WTC11 (cell line): ENCODE measurements around the gene BTBD9.

Experiments
- CREB1 ChIP-seq: sonication (generic); formaldehyde crosslinking; IDR thresholded peaks from 2 replicates; pipeline ENCODE4 v1.8.0; 2023; ENCODE audit warnings: mild to moderate bottlenecking, missing genetic modification reagents
- CTCF ChIP-seq: fragments of 200-600 bp; IDR thresholded peaks from 2 replicates; pipeline ENCODE4 v1.8.0; 2022; ENCODE audit warnings: antibody characterized with exemption
- FOXP1 ChIP-seq: sonication (generic); formaldehyde crosslinking; IDR thresholded peaks from 2 replicates; pipeline ENCODE4 v1.8.0; 2022; ENCODE audit warnings: missing genetic modification reagents, mild to moderate bottlenecking, moderate library complexity, borderline replicate concordance
- IRF2 ChIP-seq: sonication (generic); formaldehyde crosslinking; IDR thresholded peaks from 2 replicates; pipeline ENCODE4 v1.8.0; 2022; ENCODE audit warnings: low read depth, missing genetic modification reagents, borderline replicate concordance
- NR1H2 ChIP-seq: sonication (generic); formaldehyde crosslinking; IDR thresholded peaks from 2 replicates; pipeline ENCODE4 v1.9.0; 2021; ENCODE audit warnings: mild to moderate bottlenecking, moderate library complexity, missing genetic modification reagents
- SMAD3 ChIP-seq: sonication (generic); formaldehyde crosslinking; IDR thresholded peaks from 2 replicates; pipeline ENCODE4 v1.8.0; 2022; ENCODE audit warnings: missing genetic modification reagents, mild to moderate bottlenecking, borderline replicate concordance
- TF ChIP-seq, protein P1 (sequence below): sonication (generic); formaldehyde crosslinking; IDR thresholded peaks from 2 replicates; pipeline ENCODE4 v1.8.1; 2023; ENCODE audit warnings: mild to moderate bottlenecking, missing genetic modification reagents, moderate library complexity
- TF ChIP-seq, protein P2 (sequence below): sonication (generic); formaldehyde crosslinking; IDR thresholded peaks from 2 replicates; pipeline ENCODE4 v1.8.1; 2022; ENCODE audit warnings: mild to moderate bottlenecking, missing genetic modification reagents, moderate library complexity, borderline replicate concordance

DNA sequence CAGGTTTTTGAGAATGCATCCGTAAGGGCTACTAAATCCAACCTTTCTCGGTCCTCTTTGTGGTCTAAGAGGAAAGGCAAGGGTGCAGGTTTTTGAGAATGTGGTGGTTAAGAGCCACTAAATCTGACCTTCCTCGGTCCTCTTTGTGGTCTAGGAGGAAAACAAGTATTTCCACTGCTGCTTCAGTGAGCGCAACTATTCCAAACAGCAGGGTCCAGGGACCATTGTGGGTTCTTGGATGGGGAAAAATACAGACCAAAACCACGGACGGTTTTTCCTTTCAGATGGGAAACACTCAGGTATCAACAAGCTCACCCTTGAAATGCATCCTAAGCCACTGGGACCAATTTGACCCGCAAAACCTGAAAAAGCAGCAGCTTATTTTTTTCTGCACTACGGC lies 21.9 kb downstream of the BTBD9 start:
- no peak for TF ChIP-seq CTCF
- no peak for TF ChIP-seq FOXP1 (CRISPR knock-in tag)
- TF ChIP-seq NR1H2 = no peak
- TF ChIP-seq, protein P1, sequence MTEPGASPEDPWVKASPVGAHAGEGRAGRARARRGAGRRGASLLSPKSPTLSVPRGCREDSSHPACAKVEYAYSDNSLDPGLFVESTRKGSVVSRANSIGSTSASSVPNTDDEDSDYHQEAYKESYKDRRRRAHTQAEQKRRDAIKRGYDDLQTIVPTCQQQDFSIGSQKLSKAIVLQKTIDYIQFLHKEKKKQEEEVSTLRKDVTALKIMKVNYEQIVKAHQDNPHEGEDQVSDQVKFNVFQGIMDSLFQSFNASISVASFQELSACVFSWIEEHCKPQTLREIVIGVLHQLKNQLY = no peak
- TF ChIP-seq IRF2 (CRISPR knock-in tag) = no peak
- no peak for TF ChIP-seq CREB1 (CRISPR knock-in tag)
- TF ChIP-seq, protein P2, sequence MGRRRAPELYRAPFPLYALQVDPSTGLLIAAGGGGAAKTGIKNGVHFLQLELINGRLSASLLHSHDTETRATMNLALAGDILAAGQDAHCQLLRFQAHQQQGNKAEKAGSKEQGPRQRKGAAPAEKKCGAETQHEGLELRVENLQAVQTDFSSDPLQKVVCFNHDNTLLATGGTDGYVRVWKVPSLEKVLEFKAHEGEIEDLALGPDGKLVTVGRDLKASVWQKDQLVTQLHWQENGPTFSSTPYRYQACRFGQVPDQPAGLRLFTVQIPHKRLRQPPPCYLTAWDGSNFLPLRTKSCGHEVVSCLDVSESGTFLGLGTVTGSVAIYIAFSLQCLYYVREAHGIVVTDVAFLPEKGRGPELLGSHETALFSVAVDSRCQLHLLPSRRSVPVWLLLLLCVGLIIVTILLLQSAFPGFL (CRISPR knock-in tag) = no peak
- no peak for TF ChIP-seq SMAD3 (CRISPR knock-in tag)
